HepG2 (cell line): Measurements from ENCODE around the gene ARPC3. TPM values are rescaled to one million over a fixed set of nuclear protein-coding genes. Genes with fewer than 3 reads are reported as not detected.

Experiments
- ARNT2 ChIP-seq: sonication (generic); formaldehyde crosslinking; IDR thresholded peaks from 2 replicates; pipeline ENCODE4 v1.8.0; 2022; ENCODE audit warnings: mild to moderate bottlenecking, low read depth, missing genetic modification reagents, moderate library complexity
- ASH2L ChIP-seq: fragments of 300-600, 200-600 bp; sonication (generic); IDR thresholded peaks from 2 replicates; pipeline ENCODE4 v1.7.0; 2017; ENCODE audit warnings: low read depth, mild to moderate bottlenecking, moderate library complexity, mixed read lengths, low read length; ENCODE audit not compliant: insufficient read length
- CC2D1A ChIP-seq: sonication (generic); formaldehyde crosslinking; IDR thresholded peaks from 2 replicates; pipeline ENCODE4 v1.8.1; 2023; ENCODE audit warnings: mild to moderate bottlenecking, missing genetic modification reagents
- CREM ChIP-seq, 2 experiments: sonication (generic) in 1 of 2; formaldehyde crosslinking in 1 of 2; IDR thresholded peaks; 2 replicates each; pipeline versions ENCODE4 v1.4.0 to v1.6.1; 2016 to 2020; ENCODE audit warnings: antibody characterized with exemption in 1 of 2, mild to moderate bottlenecking in 1 of 2, missing genetic modification reagents in 1 of 2
- FOXO1 ChIP-seq: sonication (generic); formaldehyde crosslinking; IDR thresholded peaks from 2 replicates; pipeline ENCODE4 v1.4.0; 2020; ENCODE audit warnings: missing genetic modification reagents
- HDAC2 ChIP-seq: sonication (generic); formaldehyde crosslinking; IDR thresholded peaks from 2 replicates; pipeline ENCODE4 v1.4.0; 2020; ENCODE audit warnings: missing genetic modification reagents
- HDAC6 ChIP-seq: fragments of 200-600 bp; sonication (generic); IDR thresholded peaks from 2 replicates; pipeline ENCODE4 v1.7.0; 2017; ENCODE audit warnings: mild to moderate bottlenecking, antibody characterized with exemption, low read length, low read depth
- KDM3A ChIP-seq: IDR thresholded peaks from 2 replicates; pipeline ENCODE4 v1.6.1; 2018; ENCODE audit warnings: low read depth, missing compliant biosample characterization
- SP1 ChIP-seq, 2 experiments: fragments of 450-650 bp in 1 of 2; sonication (generic) in 1 of 2; formaldehyde crosslinking in 1 of 2; IDR thresholded peaks; 2 replicates each; pipeline versions ENCODE4 v1.4.0 to v1.6.1; 2016 to 2020; ENCODE audit warnings: missing genetic modification reagents in 1 of 2
- TEF ChIP-seq: sonication (generic); formaldehyde crosslinking; IDR thresholded peaks from 2 replicates; pipeline ENCODE4 v1.5.0; 2020; ENCODE audit warnings: missing genetic modification reagents
- XRCC5 ChIP-seq: fragments of 200-400 bp; formaldehyde crosslinking; optimal IDR thresholded peaks from 2 replicates; pipeline ENCODE3; 2017; ENCODE audit warnings: mild to moderate bottlenecking, low read length
- ZFAT ChIP-seq: sonication (generic); formaldehyde crosslinking; conservative IDR thresholded peaks from 2 replicates; pipeline ENCODE4 v1.8.1; 2023; ENCODE audit warnings: missing genetic modification reagents, inconsistent platforms
- ZNF12 ChIP-seq: sonication (generic); formaldehyde crosslinking; IDR thresholded peaks from 2 replicates; pipeline ENCODE4 v1.5.0; 2020; ENCODE audit warnings: missing genetic modification reagents
- ZNF569 ChIP-seq: sonication (generic); formaldehyde crosslinking; IDR thresholded peaks from 2 replicates; pipeline ENCODE4 v1.5.0; 2020; ENCODE audit warnings: mild to moderate bottlenecking, missing genetic modification reagents, moderate library complexity, borderline replicate concordance
- ZNF7 ChIP-seq: IDR thresholded peaks from 2 replicates; pipeline ENCODE4 v1.6.1; 2016; ENCODE audit warnings: missing biosample characterization, missing genetic modification reagents
- ZNF788 ChIP-seq: sonication (generic); formaldehyde crosslinking; IDR thresholded peaks from 2 replicates; pipeline ENCODE4 v1.5.0; 2020; ENCODE audit warnings: mild to moderate bottlenecking, missing genetic modification reagents, borderline replicate concordance
- polyA plus RNA-seq, 8 experiments: library from polyadenylated mRNA; depleted of rRNA in 3 of 8; stranded (reverse) in 7 of 8; unstranded in 1 of 8; fragments of >200 nt; fragmentation: Illumina TruSeq in 4 of 8; extraction: Trizol in 4 of 8; gene quantifications; 2 replicates each; pipeline versions ENCODE4 v1.2.1 to v1.2.3, GENCODE V29; 2011 to 2016; ENCODE audit warnings: low read depth in 4 of 8, missing spikeins in 1 of 8, mixed read lengths in 1 of 8; ENCODE audit not compliant: insufficient read depth in 1 of 8
- total RNA-seq, 5 experiments: library from RNA; depleted of rRNA; stranded (reverse); fragments of >200 nt; fragmentation: Illumina TruSeq; extraction: Trizol; gene quantifications; 2 replicates each; pipeline ENCODE4 v1.2.3, GENCODE V29; 2016; ENCODE audit warnings: low read depth in 1 of 5
- TF ChIP-seq, protein P1 (sequence below): sonication (generic); formaldehyde crosslinking; IDR thresholded peaks from 2 replicates; pipeline ENCODE4 v1.8.0; 2022; ENCODE audit warnings: mild to moderate bottlenecking, missing genetic modification reagents
- TF ChIP-seq, protein P2 (sequence below): sonication (generic); formaldehyde crosslinking; IDR thresholded peaks from 2 replicates; pipeline ENCODE4 v1.9.0; 2021; ENCODE audit warnings: missing genetic modification reagents, mild to moderate bottlenecking, borderline replicate concordance
- TF ChIP-seq, protein P3 (sequence below): sonication (generic); formaldehyde crosslinking; IDR thresholded peaks from 2 replicates; pipeline ENCODE4 v1.5.1; 2020; ENCODE audit warnings: mild to moderate bottlenecking, missing genetic modification reagents, borderline replicate concordance

ARPC3 gene
- total and polyA plus RNA-seq, 2 of the 13 experiments (the other 11 are each of a cell fraction or from before 2014, with no cell fraction given): 32.7 to 234 TPM

- TF ChIP-seq, protein P1, sequence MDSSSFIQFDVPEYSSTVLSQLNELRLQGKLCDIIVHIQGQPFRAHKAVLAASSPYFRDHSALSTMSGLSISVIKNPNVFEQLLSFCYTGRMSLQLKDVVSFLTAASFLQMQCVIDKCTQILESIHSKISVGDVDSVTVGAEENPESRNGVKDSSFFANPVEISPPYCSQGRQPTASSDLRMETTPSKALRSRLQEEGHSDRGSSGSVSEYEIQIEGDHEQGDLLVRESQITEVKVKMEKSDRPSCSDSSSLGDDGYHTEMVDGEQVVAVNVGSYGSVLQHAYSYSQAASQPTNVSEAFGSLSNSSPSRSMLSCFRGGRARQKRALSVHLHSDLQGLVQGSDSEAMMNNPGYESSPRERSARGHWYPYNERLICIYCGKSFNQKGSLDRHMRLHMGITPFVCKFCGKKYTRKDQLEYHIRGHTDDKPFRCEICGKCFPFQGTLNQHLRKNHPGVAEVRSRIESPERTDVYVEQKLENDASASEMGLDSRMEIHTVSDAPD (CRISPR knock-in tag): no peak
- TF ChIP-seq ARNT2 (CRISPR knock-in tag) (peak; percentile 86), CC2D1A (CRISPR knock-in tag) (0 out of 2 replicates have a peak, but pooled peaks have one; percentile 39), TEF (CRISPR knock-in tag) (0 out of 2 replicates have a peak, but pooled peaks have one; percentile 63), HDAC2 (CRISPR knock-in tag) (peak; percentile 79; the same call in 1 of the 2 replicates), HDAC6 (no peak), KDM3A (CRISPR knock-in tag) (no peak), XRCC5 (peak; percentile 40), ZNF788 (CRISPR knock-in tag) (peak; percentile 9; the same call in 1 of the 2 replicates), CREM (IDR thresholded peaks at IDR 0.05) (peak; percentile 80), CREM (CRISPR knock-in tag; IDR thresholded peaks at IDR 0.05) (no peak), SP1 (IDR thresholded peaks at IDR 0.05) (no peak), SP1 (CRISPR knock-in tag; IDR thresholded peaks at IDR 0.05) (peak; percentile 93), ZNF12 (CRISPR knock-in tag) (no peak), ZNF7 (CRISPR knock-in tag) (no peak), ASH2L (peak; percentile 63), ZNF569 (no peak), ZFAT (CRISPR knock-in tag) (no peak), FOXO1 (peak; percentile 11; the same call in 1 of the 2 replicates)
- TF ChIP-seq, protein P2, sequence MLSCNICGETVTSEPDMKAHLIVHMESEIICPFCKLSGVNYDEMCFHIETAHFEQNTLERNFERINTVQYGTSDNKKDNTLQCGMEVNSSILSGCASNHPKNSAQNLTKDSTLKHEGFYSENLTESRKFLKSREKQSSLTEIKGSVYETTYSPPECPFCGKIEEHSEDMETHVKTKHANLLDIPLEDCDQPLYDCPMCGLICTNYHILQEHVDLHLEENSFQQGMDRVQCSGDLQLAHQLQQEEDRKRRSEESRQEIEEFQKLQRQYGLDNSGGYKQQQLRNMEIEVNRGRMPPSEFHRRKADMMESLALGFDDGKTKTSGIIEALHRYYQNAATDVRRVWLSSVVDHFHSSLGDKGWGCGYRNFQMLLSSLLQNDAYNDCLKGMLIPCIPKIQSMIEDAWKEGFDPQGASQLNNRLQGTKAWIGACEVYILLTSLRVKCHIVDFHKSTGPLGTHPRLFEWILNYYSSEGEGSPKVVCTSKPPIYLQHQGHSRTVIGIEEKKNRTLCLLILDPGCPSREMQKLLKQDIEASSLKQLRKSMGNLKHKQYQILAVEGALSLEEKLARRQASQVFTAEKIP (CRISPR knock-in tag): no peak
- TF ChIP-seq, protein P3, sequence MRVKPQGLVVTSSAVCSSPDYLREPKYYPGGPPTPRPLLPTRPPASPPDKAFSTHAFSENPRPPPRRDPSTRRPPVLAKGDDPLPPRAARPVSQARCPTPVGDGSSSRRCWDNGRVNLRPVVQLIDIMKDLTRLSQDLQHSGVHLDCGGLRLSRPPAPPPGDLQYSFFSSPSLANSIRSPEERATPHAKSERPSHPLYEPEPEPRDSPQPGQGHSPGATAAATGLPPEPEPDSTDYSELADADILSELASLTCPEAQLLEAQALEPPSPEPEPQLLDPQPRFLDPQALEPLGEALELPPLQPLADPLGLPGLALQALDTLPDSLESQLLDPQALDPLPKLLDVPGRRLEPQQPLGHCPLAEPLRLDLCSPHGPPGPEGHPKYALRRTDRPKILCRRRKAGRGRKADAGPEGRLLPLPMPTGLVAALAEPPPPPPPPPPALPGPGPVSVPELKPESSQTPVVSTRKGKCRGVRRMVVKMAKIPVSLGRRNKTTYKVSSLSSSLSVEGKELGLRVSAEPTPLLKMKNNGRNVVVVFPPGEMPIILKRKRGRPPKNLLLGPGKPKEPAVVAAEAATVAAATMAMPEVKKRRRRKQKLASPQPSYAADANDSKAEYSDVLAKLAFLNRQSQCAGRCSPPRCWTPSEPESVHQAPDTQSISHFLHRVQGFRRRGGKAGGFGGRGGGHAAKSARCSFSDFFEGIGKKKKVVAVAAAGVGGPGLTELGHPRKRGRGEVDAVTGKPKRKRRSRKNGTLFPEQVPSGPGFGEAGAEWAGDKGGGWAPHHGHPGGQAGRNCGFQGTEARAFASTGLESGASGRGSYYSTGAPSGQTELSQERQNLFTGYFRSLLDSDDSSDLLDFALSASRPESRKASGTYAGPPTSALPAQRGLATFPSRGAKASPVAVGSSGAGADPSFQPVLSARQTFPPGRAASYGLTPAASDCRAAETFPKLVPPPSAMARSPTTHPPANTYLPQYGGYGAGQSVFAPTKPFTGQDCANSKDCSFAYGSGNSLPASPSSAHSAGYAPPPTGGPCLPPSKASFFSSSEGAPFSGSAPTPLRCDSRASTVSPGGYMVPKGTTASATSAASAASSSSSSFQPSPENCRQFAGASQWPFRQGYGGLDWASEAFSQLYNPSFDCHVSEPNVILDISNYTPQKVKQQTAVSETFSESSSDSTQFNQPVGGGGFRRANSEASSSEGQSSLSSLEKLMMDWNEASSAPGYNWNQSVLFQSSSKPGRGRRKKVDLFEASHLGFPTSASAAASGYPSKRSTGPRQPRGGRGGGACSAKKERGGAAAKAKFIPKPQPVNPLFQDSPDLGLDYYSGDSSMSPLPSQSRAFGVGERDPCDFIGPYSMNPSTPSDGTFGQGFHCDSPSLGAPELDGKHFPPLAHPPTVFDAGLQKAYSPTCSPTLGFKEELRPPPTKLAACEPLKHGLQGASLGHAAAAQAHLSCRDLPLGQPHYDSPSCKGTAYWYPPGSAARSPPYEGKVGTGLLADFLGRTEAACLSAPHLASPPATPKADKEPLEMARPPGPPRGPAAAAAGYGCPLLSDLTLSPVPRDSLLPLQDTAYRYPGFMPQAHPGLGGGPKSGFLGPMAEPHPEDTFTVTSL (CRISPR knock-in tag): peak; percentile 55; the same call in 1 of the 2 replicates
Observed at GRCh38 chr12:110468214-110469048, 18.3 kb upstream of the ARPC3 start, which contains the start of the genes FAM216A and GPN3 (continued).
